GM12801 (cell line): ENCODE results near the gene ARHGAP24.

Source experiments
- CTCF ChIP-seq: IDR thresholded peaks from one replicate; pipeline ENCODE4 v1.5.1; 2011; ENCODE audit warnings: control low read depth; ENCODE audit not compliant: insufficient read length; ENCODE audit errors: extremely low read depth

Gene ARHGAP24

GRCh38 chr4:85967872-85968271 lies 492.9 kb downstream of the ARHGAP24 start:
- TF ChIP-seq CTCF: no peak

DNA sequence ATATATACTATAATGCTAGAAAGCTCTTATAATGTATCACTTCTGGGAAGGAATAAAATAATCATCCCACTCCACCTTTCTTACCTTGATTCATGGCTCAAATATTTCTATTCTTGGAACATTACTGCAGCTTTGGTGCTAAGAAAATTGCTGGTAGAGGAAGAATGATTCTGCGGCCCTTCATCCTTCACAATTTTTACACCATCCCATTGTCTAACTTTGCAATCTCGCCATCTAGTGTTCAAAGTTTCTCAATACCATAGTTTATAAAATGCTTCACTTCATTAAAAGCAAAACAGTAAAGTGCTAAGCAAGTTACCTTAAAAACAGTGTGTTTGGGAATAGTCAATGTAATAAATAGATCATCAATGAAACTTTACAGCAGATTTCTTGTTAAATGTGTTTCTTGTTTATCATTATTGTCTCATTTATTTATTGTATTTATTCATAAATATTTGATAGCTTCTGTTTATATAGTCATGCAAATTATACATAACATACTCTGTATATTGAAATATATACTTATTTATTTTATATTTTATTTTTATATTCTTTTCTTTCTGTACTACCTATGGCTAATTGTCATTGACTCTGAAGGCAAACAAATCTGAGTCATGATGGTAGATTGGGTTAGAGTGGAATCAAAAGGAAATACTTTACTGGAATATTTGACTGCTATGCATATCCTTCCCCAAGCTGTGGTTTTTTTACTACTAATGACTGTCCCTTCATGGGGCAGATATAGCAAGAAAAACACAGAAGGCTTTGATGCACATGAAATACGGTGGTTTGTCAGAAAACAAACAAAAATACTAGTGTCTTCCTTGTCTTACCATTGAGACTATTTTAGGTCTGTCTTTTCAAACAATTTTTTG lies 494.2 kb downstream of the ARHGAP24 start:
- no peak for TF ChIP-seq CTCF

DNA sequence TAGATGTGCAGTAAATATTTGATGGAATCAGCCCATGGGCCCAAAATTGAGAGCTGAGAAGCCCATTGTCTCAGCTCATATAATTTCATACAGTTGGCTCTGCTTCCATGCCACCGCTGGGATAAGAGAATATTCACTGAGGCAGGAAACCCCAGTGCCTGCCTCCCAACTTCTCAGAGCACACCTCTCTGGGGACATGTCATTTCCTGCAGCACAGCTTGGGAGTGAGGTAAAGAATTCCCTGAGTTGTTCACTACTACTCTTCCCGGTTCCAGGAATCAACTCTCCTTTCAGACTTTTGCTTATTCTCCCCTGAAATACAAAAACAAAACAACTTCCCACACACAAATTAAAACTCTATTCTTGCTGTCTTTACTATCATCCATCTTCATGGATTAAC lies 495.6 kb downstream of the ARHGAP24 start:
- no peak for TF ChIP-seq CTCF

DNA sequence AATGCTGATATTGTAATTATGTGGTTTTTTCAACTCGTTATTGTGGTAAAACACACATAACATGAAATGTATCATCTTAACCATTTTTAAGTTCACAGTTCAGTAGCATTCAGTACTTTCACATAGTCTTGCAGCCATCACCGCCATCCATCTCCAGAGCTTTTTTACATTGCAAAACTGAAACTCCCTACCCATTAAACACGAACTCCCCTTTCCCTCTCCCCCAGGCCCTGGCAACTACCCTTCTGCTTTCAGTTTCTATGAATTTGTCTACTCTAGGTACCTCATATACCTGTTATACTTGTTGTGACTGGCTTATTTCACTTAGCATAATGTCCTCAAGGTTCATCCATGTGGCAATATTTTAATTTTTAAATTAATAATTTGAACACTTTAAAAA lies 504.3 kb downstream of the ARHGAP24 start:
- TF ChIP-seq CTCF: no peak

DNA sequence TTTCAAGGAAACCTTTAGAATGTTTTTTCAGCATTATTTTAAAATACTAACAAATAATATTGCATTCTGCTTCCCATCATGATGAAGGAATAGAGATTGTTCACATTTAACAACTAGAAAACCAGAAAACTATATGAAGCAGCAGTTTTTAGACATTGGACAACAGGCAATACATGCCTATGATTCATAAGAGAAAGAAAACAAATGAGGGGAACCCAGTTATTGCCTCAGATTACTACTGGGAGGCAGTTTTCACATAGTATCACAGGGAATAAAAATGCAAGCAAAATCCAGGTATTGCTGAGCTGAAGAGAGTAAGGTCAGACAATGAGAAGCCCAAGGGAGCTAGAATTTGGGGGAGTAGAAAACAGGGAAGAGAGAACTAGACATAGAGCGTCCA lies 511.3 kb downstream of the ARHGAP24 start:
- no peak for TF ChIP-seq CTCF

- no peak for TF ChIP-seq CTCF
Observed at GRCh38 chr4:85993641-85994040, 518.7 kb downstream of the ARHGAP24 start.

DNA sequence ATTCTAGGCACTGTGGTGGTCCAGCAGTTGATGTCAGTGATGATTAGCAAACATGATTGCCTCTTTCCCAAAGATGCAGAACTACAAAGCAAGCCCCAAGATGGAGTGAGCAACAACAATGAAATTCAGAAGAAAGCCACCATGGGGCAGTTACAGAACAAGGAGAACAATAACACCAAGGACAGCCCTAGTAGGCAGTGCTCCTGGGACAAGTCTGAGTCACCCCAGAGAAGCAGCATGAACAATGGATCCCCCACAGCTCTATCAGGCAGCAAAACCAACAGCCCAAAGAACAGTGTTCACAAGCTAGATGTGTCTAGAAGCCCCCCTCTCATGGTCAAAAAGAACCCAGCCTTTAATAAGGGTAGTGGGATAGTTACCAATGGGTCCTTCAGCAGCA lies 519.6 kb downstream of the ARHGAP24 start:
- TF ChIP-seq CTCF: no peak
